Activated B cell treated with CpG ODN at 0.5 μM for 24 hours (primary cell): ENCODE results near the gene SNAPC1. TPM values are rescaled to one million over a fixed set of nuclear protein-coding genes. Genes with fewer than 3 reads are reported as not detected.

Experiments used
- ATAC-seq: fragments of 200-7000 bp; cut with Tn5 transposase; one replicate; pipeline ENCODE4 v1.10.0; 2021; ENCODE audit warnings: low read depth, mild to moderate bottlenecking, moderate library complexity
- CTCF ChIA-PET: fragments of 350-600 bp; sonication (Branson Sonifier 250); formaldehyde crosslinking; loops from one replicate; lab custom pipeline; 2021; ENCODE audit warnings: antibody characterized with exemption; lab: Charles Lee
- POLR2A ChIA-PET: fragments of 350-600 bp; sonication (Branson Sonifier 250); formaldehyde crosslinking; loops from one replicate; lab custom pipeline; 2021; ENCODE audit warnings: antibody characterized with exemption; lab: Charles Lee
- DNase-seq: peaks from one replicate; pipeline ENCODE4 v3.0.0; 2022
- H3K27ac Mint-ChIP-seq: one replicate; pipeline ENCODE4 v1.8.0; 2020; ENCODE audit warnings: mixed read lengths
- H3K27me3 Mint-ChIP-seq: one replicate; pipeline ENCODE4 v1.8.0; 2021; ENCODE audit warnings: mixed read lengths
- H3K36me3 Mint-ChIP-seq: one replicate; pipeline ENCODE4 v1.8.0; 2021; ENCODE audit warnings: low read depth, mixed read lengths
- H3K4me1 Mint-ChIP-seq: one replicate; pipeline ENCODE4 v1.8.0; 2021; ENCODE audit warnings: mixed read lengths
- H3K4me3 Mint-ChIP-seq: one replicate; pipeline ENCODE4 v1.8.0; 2020; ENCODE audit warnings: mild to moderate bottlenecking, mixed read lengths
- H3K9me3 Mint-ChIP-seq: one replicate; pipeline ENCODE4 v1.8.0; 2020; ENCODE audit warnings: mixed read lengths
- intact Hi-C: fragments of 100-400 bp; cut with micrococcal nuclease; formaldehyde crosslinking; loops from one replicate; pipeline ENCODE4 v1.15.1; 2024
- total RNA-seq: library from RNA; stranded (reverse); gene quantifications from 2 replicates; pipeline ENCODE4 v1.2.3, GENCODE V29; 2022
- TF ChIP-seq, protein P1 (sequence below): fragments of 200-600 bp; IDR thresholded peaks from one replicate; pipeline ENCODE4 v1.8.0; 2022; ENCODE audit warnings: antibody characterized with exemption, mild to moderate bottlenecking

The SNAPC1 gene, protein sequence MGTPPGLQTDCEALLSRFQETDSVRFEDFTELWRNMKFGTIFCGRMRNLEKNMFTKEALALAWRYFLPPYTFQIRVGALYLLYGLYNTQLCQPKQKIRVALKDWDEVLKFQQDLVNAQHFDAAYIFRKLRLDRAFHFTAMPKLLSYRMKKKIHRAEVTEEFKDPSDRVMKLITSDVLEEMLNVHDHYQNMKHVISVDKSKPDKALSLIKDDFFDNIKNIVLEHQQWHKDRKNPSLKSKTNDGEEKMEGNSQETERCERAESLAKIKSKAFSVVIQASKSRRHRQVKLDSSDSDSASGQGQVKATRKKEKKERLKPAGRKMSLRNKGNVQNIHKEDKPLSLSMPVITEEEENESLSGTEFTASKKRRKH
- total RNA-seq: 5.2 TPM in 2 replicates

DNA sequence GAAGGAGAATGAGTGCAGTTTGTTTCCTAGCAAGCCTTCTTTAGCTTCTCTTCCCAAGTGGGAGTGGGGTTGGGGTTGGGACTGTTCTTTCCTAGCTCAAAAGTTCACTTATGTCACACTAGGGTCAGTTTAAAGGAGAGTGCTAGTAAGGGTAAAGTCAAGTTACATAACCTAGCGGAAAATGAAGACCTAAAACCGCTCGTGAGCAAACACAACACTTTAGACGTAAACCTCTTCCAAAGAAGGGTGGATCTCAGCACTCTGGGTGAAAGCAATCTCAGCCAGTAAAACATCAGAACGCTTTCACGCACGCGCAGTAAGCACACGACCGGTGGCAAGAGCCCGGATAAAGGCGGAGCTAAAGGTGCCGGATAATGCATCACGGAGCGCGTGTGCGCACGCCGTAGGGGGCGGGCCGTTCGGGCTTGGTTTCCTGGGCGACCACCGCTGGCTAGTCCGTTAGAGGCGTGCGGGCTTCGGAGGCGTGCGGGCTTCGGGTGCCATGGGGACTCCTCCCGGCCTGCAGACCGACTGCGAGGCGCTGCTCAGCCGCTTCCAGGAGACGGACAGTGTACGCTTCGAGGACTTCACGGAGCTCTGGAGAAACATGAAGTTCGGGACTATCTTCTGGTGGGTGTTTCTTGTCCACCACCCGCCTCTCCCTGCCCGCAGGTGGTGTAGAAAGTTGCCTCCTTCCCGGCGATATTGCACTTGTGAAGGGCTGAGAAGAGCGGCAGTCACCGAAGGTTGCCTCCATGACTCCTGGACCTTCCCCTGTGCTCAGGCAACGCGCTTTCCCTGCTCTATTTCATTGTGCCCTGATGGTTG, at the start of gene SNAPC1:
TSS of gene SNAPC1 (plus strand) at position 462 of the 828 bp plus-strand sequence. CDS start at position 503, 41 bp downstream.
- peak within 1 kb of the TSS; percentile 95 for H3K27ac Mint-ChIP-seq

DNA sequence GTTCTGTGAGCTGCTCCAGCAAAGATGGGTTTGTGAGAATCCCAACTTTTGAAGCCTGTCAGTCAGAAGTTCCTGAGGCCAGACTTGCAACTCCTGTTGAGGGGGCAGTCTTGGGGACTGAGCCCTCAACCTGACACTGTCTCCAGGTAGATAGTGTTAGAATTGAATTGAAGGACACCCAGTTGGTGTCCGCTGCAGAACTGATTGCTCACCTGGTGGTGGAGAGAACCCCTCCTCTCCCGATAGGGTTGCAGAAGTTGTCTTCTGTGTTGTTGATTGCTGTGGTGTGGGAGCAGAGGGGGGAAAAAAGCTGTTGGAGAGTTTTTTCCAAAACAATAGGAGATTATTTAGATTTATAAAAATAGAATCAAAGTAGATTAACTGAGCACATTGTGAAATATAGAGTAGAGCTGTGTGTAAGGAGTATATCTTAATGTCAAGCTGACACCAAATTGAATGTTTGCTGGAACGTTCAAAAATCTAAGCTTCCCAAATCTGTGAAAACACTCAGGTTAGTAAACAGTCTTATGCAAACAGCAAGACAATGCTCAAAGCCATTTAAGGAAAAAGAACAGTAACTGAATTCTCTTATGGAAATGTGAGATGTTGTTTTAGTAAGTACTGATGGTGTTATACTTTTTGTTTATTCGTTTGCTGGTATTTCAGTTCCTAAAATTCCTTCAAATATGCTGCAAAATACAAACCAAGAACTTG, 48.3 kb upstream of the SNAPC1 start:
- no peaks in the 10 kb centered on the region for H3K27me3 Mint-ChIP-seq
- H3K36me3 Mint-ChIP-seq: peaks cover 5% of the 10 kb centered on the region
- ATAC-seq: no peak
- TF ChIP-seq, protein P1, sequence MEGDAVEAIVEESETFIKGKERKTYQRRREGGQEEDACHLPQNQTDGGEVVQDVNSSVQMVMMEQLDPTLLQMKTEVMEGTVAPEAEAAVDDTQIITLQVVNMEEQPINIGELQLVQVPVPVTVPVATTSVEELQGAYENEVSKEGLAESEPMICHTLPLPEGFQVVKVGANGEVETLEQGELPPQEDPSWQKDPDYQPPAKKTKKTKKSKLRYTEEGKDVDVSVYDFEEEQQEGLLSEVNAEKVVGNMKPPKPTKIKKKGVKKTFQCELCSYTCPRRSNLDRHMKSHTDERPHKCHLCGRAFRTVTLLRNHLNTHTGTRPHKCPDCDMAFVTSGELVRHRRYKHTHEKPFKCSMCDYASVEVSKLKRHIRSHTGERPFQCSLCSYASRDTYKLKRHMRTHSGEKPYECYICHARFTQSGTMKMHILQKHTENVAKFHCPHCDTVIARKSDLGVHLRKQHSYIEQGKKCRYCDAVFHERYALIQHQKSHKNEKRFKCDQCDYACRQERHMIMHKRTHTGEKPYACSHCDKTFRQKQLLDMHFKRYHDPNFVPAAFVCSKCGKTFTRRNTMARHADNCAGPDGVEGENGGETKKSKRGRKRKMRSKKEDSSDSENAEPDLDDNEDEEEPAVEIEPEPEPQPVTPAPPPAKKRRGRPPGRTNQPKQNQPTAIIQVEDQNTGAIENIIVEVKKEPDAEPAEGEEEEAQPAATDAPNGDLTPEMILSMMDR: no peak
- DNase-seq: no peak
- intact Hi-C loops: no loop called here
- POLR2A ChIA-PET: interaction anchor here (1.2 to 7.9 kb wide), 2 partner anchors 18 to 161 kb away, joined by 5 to 55 read pairs; partner anchors contain the start of gene HIF1A
- H3K27ac Mint-ChIP-seq: peak overlapping the region; percentile 53
- H3K4me3 Mint-ChIP-seq: peak overlapping the region; percentile 36
- CTCF ChIA-PET: no interaction called here
- H3K4me1 Mint-ChIP-seq: peaks cover 95% of the 10 kb centered on the region
- H3K9me3 Mint-ChIP-seq: no peaks in the 10 kb centered on the region

More for the DNA sequence above, at the start of gene SNAPC1:
- intact Hi-C loops: loop anchor here (1.0 to 2.0 kb wide), 4 partner anchors 10 to 319 kb away; partner anchors contain the start of gene HIF1A
- H3K9me3 Mint-ChIP-seq: no peaks in the 10 kb centered on the region
- ChIA-PET CTCF (interaction anchor here (0.6 to 1.6 kb wide), 6 partner anchors 9 to 365 kb away, joined by 3 to 10 read pairs (median 4); no protein-coding TSS in a partner anchor), POLR2A (interaction anchor here (0.6 to 2.7 kb wide), 24 partner anchors 10 to 1781 kb away, joined by 3 to 50 read pairs (median 4); partner anchors contain the start of genes HIF1A, PPM1A and PPP2R5E)
- peak within 1 kb of the TSS; percentile 95 for H3K4me3 Mint-ChIP-seq
- TF ChIP-seq, protein P1: no peak
- H3K36me3 Mint-ChIP-seq: peaks cover 27% of the 10 kb centered on the region
- peaks cover 31% of the 10 kb centered on the region for H3K4me1 Mint-ChIP-seq
- H3K27me3 Mint-ChIP-seq: no peaks in the 10 kb centered on the region
- ATAC-seq (peak; percentile 98), DNase-seq (peak; percentile 90)

DNA sequence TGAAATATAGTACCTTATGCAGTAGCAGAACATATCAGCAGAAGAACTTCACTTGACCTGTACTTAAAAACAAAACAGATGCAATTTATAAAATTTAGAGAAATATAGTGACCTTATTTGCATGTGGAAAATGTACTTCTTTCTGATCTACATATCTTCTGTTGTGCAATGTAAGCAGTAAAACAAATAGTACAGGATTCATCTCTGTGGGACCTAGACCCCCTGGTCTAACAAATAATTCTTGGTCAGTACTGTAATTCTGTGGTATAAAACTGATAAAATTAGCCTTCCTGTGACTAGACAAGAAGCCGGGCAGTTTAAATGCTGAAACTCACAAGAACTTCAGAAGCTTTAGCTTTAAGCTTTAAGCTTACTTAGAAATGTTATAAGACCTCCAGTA, 45.3 kb upstream of the SNAPC1 start:
- intact Hi-C loops: no loop called here
- H3K27me3 Mint-ChIP-seq: no peaks in the 10 kb centered on the region
- DNase-seq (no peak), ATAC-seq (no peak)
- H3K4me3 Mint-ChIP-seq: no peak overlapping the region
- POLR2A ChIA-PET: interaction anchor here (1.2 to 7.9 kb wide), 3 partner anchors 21 to 54 kb away, joined by 3 to 55 read pairs (median 9); partner anchors contain the start of gene HIF1A
- H3K27ac Mint-ChIP-seq: peak overlapping the region; percentile 19
- H3K9me3 Mint-ChIP-seq: no peaks in the 10 kb centered on the region
- peaks cover 10% of the 10 kb centered on the region for H3K36me3 Mint-ChIP-seq
- H3K4me1 Mint-ChIP-seq: peaks cover 94% of the 10 kb centered on the region
- CTCF ChIA-PET: interaction anchor here (0.8 to 0.9 kb wide), 2 partner anchors 121 to 247 kb away, joined by 3 read pairs; no protein-coding TSS in a partner anchor
- TF ChIP-seq, protein P1: no peak

DNA sequence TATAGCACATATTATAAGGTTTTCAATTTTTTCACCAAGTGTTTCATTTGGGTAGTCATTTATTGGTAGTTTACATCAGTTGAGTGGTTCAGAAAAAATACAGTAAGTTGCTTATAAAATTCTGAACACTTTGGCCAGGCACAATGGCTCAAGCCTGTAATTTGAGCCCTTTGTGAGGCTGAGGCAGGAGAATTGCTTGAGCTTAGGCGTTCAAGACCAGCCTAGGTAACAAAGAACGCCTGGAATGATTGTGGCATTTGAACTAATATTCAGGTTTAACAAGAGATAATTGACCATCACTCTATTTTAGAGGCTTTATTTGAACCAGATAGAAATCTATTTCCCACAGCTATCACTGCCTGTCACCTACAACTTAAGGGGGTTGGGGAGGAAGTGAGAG, 44.2 kb upstream of the SNAPC1 start:
- no peak overlapping the region for H3K4me3 Mint-ChIP-seq

More for the DNA sequence above, 44.2 kb upstream of the SNAPC1 start:
- ATAC-seq (no peak), DNase-seq (no peak)
- peak overlapping the region; percentile 50 for H3K27ac Mint-ChIP-seq
- H3K4me1 Mint-ChIP-seq: peaks cover 88% of the 10 kb centered on the region
- H3K36me3 Mint-ChIP-seq: peaks cover 18% of the 10 kb centered on the region
- no peaks in the 10 kb centered on the region for H3K27me3 Mint-ChIP-seq
- ChIA-PET POLR2A (interaction anchor here (0.5 to 7.9 kb wide), 6 partner anchors 20 to 241 kb away, joined by 3 to 55 read pairs (median 13); partner anchors contain the start of gene HIF1A), CTCF (interaction anchor here (3.1 kb wide), 1 partner anchor 242 kb away, joined by 12 read pairs; no protein-coding TSS in a partner anchor)
- H3K9me3 Mint-ChIP-seq: no peaks in the 10 kb centered on the region
- TF ChIP-seq, protein P1: no peak
- intact Hi-C loops: loop anchor here (2.0 kb wide), 1 partner anchor 15 kb away; no protein-coding TSS in a partner anchor
